Measurements from ENCODE around the gene COL21A1. TPM values are rescaled to one million over a fixed set of nuclear protein-coding genes. Genes with fewer than 3 reads are reported as not detected.

Gene COL21A1
- total RNA-seq, 4 donors from 2014 or later: 5.3 to 47.1 (median 15.6) TPM

DNA sequence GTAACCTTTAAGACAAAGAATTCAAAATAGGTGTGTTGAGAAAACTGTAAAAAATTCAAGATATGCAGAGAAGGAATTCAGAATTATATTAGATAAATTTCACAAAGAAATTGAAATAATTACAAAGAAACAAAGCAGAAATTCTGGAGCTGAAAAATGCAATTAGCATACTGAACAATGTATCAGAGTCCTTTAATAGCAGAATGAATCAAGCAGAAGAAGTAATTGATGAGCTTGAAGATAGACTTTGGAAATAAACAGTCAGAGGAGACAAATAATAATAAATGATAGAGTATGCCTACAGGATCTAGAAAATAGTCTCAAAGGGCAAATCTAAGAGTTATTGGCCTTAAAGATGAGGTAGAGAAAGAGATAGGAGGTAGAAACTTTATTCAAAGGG, 131.7 kb downstream of the COL21A1 start:
- TF ChIP-seq EP300 (IDR thresholded peaks at IDR 0.05): no peak
- TF ChIP-seq POLR2AphosphoS5 (IDR thresholded peaks at IDR 0.05): no peak
- TF ChIP-seq, protein P1, sequence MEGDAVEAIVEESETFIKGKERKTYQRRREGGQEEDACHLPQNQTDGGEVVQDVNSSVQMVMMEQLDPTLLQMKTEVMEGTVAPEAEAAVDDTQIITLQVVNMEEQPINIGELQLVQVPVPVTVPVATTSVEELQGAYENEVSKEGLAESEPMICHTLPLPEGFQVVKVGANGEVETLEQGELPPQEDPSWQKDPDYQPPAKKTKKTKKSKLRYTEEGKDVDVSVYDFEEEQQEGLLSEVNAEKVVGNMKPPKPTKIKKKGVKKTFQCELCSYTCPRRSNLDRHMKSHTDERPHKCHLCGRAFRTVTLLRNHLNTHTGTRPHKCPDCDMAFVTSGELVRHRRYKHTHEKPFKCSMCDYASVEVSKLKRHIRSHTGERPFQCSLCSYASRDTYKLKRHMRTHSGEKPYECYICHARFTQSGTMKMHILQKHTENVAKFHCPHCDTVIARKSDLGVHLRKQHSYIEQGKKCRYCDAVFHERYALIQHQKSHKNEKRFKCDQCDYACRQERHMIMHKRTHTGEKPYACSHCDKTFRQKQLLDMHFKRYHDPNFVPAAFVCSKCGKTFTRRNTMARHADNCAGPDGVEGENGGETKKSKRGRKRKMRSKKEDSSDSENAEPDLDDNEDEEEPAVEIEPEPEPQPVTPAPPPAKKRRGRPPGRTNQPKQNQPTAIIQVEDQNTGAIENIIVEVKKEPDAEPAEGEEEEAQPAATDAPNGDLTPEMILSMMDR (IDR thresholded peaks at IDR 0.05): no peak
- no peak for TF ChIP-seq POLR2A (IDR thresholded peaks at IDR 0.05)
- Histone ChIP-seq H3K36me3 (peaks cover 0 to 26% of the 10 kb centered on the region in 2 donors), H3K4me1 (no peaks in the 10 kb centered on the region), H3K9me3 (peaks cover 0 to 20% (median 0%) of the 10 kb centered on the region in 3 donors), H3K27me3 (no peaks in the 10 kb centered on the region), H3K27ac (no peak overlapping the region), H3K4me3 (no peak overlapping the region)
- no peak for ATAC-seq

DNA sequence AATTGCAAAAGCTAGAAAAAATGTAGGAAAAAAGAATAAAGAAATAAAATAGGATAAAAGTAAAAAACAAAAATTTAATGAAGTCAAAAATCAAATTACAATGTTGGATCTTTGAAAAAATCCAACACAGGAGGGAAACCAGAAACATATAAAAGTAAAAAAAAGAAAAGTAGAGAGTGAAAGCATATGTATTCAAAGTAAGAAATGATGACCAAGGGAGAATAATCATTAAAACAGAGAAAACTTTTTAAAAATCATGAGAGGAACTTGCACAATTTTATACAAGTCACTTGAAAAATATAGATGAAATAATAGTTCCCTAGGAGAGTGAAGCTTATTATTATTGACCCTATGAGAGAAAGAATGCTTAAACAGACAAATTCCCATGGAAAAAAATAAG, 138.2 kb downstream of the COL21A1 start:
- TF ChIP-seq, protein P1 (IDR thresholded peaks at IDR 0.05): no peak
- TF ChIP-seq POLR2AphosphoS5 (IDR thresholded peaks at IDR 0.05) (no peak), EP300 (IDR thresholded peaks at IDR 0.05) (no peak), POLR2A (IDR thresholded peaks at IDR 0.05) (no peak)
- Histone ChIP-seq H3K4me3 (no peak overlapping the region), H3K27ac (no peak overlapping the region), H3K27me3 (no peaks in the 10 kb centered on the region), H3K9me3 (peaks cover 0 to 8% (median 0%) of the 10 kb centered on the region in 3 donors), H3K4me1 (no peaks in the 10 kb centered on the region), H3K36me3 (peaks cover 0 to 17% of the 10 kb centered on the region in 2 donors)
- no peak for ATAC-seq

DNA sequence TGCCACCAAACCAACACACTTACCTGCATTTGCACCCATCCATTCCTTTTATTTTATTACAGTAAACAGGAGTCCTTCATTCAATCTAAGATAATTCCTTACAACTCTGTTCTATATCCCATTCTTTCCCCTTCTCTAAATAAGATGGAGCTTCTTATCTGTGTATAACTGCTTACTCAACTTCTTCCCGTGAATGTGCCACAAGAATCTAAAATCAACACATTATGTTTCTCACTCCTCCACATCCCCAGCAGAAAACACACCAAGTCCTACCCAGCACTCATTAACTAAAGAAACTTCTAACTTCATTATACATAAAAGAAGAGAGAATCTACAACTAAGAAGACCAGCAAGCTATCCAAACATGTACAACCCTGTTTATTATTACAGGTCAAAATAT, 141.1 kb downstream of the COL21A1 start:
- no peak for ATAC-seq
- H3K4me1 ChIP-seq: no peaks in the 10 kb centered on the region
- H3K4me3 ChIP-seq: no peak overlapping the region
- no peaks in the 10 kb centered on the region for H3K9me3 ChIP-seq
- 79% methylated on average over 1 of the region's 1 CpG; no CpG with 5 or more reads in 1 of the 2 donors for WGBS, 2 donors (ENCODE audit: low coverage in 1 of 2)
- H3K27me3 ChIP-seq: no peaks in the 10 kb centered on the region
- peaks cover 0 to 3% of the 10 kb centered on the region in 2 donors for H3K36me3 ChIP-seq
- TF ChIP-seq POLR2AphosphoS5 (IDR thresholded peaks at IDR 0.05): no peak
- TF ChIP-seq, protein P1 (IDR thresholded peaks at IDR 0.05): no peak
- no peak for TF ChIP-seq EP300 (IDR thresholded peaks at IDR 0.05)
- TF ChIP-seq POLR2A (IDR thresholded peaks at IDR 0.05): no peak
- H3K27ac ChIP-seq: no peak overlapping the region

DNA sequence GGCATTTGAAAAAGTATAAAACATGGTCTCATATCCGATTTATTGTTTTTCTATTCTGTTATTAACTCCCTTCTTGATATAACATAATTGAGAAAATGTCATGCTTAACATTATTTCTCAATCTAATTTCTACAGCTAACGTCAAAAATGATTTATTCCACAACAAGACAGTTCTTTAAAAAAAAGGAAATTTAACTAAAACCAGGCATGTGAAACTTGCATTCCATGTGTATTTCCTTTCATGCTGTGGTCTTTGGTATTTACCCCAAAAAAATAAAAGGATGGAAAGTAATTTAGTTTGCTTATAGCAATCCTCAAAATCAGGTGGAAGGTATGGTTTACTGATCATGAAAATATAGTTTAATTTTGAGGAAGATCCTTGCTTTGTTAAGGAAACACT, 142.8 kb downstream of the COL21A1 start:
- 60 to 87% methylated on average over 2 of the region's 2 CpGs for WGBS, 2 donors (ENCODE audit: low coverage in 1 of 2)
- H3K4me3 ChIP-seq: no peak overlapping the region

DNA sequence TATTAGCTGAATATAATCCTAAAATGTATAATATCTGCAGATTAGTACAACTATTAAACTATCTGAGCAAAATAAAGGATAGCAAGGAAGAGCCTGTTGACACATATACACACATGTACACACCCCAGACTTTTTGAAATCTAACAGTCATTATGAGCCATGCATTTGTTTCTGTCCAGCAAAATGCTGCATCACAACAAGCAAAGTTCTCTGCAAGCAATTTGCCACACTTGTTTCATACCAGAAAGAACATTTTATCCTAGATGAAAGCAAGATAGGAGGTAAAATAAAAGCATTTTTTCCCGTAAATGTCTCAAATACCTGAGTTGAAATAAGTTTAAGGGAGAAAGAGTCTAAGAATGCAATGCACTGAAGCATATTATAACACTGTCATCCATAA, 145.2 kb downstream of the COL21A1 start:
- Histone ChIP-seq H3K27ac (no peak overlapping the region), H3K4me1 (no peaks in the 10 kb centered on the region), H3K4me3 (no peak overlapping the region), H3K27me3 (no peaks in the 10 kb centered on the region), H3K36me3 (peaks cover 0 to 6% of the 10 kb centered on the region in 2 donors), H3K9me3 (no peaks in the 10 kb centered on the region)
- ATAC-seq: no peak
- WGBS, 2 donors (ENCODE audit: low coverage in 1 of 2): 83 to 86% methylated on average over 1 of the region's 1 CpG
- TF ChIP-seq POLR2AphosphoS5 (IDR thresholded peaks at IDR 0.05): no peak
- no peak for TF ChIP-seq EP300 (IDR thresholded peaks at IDR 0.05)

More for the DNA sequence above, 142.8 kb downstream of the COL21A1 start:
- H3K36me3 ChIP-seq: peaks cover 0 to 6% of the 10 kb centered on the region in 2 donors
- no peak for ATAC-seq
- no peak overlapping the region for H3K27ac ChIP-seq
- TF ChIP-seq POLR2AphosphoS5 (IDR thresholded peaks at IDR 0.05): no peak
- TF ChIP-seq, protein P1 (IDR thresholded peaks at IDR 0.05): no peak
- TF ChIP-seq POLR2A (IDR thresholded peaks at IDR 0.05): no peak
- TF ChIP-seq EP300 (IDR thresholded peaks at IDR 0.05): no peak
- no peaks in the 10 kb centered on the region for H3K4me1 ChIP-seq
- H3K27me3 ChIP-seq: no peaks in the 10 kb centered on the region
- no peaks in the 10 kb centered on the region for H3K9me3 ChIP-seq

All from gastroesophageal sphincter (tissue), 4 donors.